A673 (cell line): ENCODE data around the gene SLC2A2. TPM values are rescaled to one million over a fixed set of nuclear protein-coding genes. Genes with fewer than 3 reads are reported as not detected.

Source experiments
- BruUV-seq: library from RNA; stranded (reverse); fragments of 400-500 nt; replicated peaks from 2 replicates; lab custom pipeline; 2021; lab: Mats Ljungman, UMichigan
- CTCF ChIA-PET: fragments of 300-600 bp; sonication (Branson Sonifier 250); formaldehyde crosslinking; loops from one replicate; lab custom pipeline; 2022; ENCODE audit warnings: antibody characterized with exemption; lab: Charles Lee
- POLR2A ChIA-PET: fragments of 300-600 bp; sonication (Branson Sonifier 250); formaldehyde crosslinking; loops from one replicate; lab custom pipeline; 2022; ENCODE audit warnings: antibody characterized with exemption; ENCODE audit not compliant: low non-redundant PET; lab: Charles Lee
- DNase-seq: peaks from one replicate; pipeline ENCODE4 v3.0.0-alpha.2; 2015; ENCODE audit warnings: low spot score
- H3K27ac ChIP-seq: fragments of 200-600 bp; sonication (generic); 2 replicates; pipeline ENCODE4 v1.5.1; 2016; ENCODE audit warnings: mixed run types, low read depth, mild to moderate bottlenecking, mixed read lengths, antibody characterized with exemption, low read length; ENCODE audit not compliant: poor library complexity, severe bottlenecking
- H3K27me3 ChIP-seq: fragments of 200-600 bp; sonication (generic); replicated peaks from 2 replicates; pipeline ENCODE4 v1.6.1; 2017; ENCODE audit warnings: mixed run types, low read depth, mild to moderate bottlenecking, mixed read lengths, antibody characterized with exemption, low read length; ENCODE audit not compliant: insufficient read depth, poor library complexity
- H3K36me3 ChIP-seq: fragments of 200-600 bp; sonication (generic); 2 replicates; pipeline ENCODE4 v1.6.1; 2016; ENCODE audit warnings: mixed run types, mild to moderate bottlenecking, mixed read lengths, antibody characterized with exemption, low read length; ENCODE audit not compliant: insufficient read depth, poor library complexity, severe bottlenecking
- H3K4me1 ChIP-seq: fragments of 200-600 bp; sonication (generic); 2 replicates; pipeline ENCODE4 v1.6.1; 2017; ENCODE audit warnings: mixed run types, mild to moderate bottlenecking, mixed read lengths, antibody characterized with exemption, low read length; ENCODE audit not compliant: insufficient read depth, poor library complexity, severe bottlenecking
- H3K4me3 ChIP-seq: fragments of 200-600 bp; sonication (generic); 2 replicates; pipeline ENCODE4 v1.5.1; 2016; ENCODE audit warnings: low read depth, mixed run types, mild to moderate bottlenecking, mixed read lengths, low read length; ENCODE audit not compliant: poor library complexity, severe bottlenecking
- H3K9me3 ChIP-seq: fragments of 200-600 bp; sonication (generic); 2 replicates; pipeline ENCODE4 v1.6.1; 2016; ENCODE audit warnings: mixed run types, low read depth, mild to moderate bottlenecking, mixed read lengths, antibody characterized with exemption, low read length; ENCODE audit not compliant: poor library complexity, severe bottlenecking
- CTCF ChIP-seq: fragments of 300-800, 200-600 bp; sonication (generic); conservative IDR thresholded peaks from 2 replicates; pipeline ENCODE4 v1.5.1; 2017; ENCODE audit warnings: low read depth, mild to moderate bottlenecking, antibody characterized with exemption, low read length, moderate library complexity, mixed read lengths
- EZH2 ChIP-seq: fragments of 200-600 bp; sonication (generic); IDR thresholded peaks from 2 replicates; pipeline ENCODE4 v1.6.1; 2017; ENCODE audit warnings: borderline replicate concordance, low read depth, mild to moderate bottlenecking, mixed read lengths, antibody characterized with exemption, low read length; ENCODE audit not compliant: poor library complexity, severe bottlenecking
- intact Hi-C: fragments of 100-400 bp; cut with micrococcal nuclease; formaldehyde crosslinking; loops from one replicate; pipeline ENCODE4 v1.10.0; 2022; ENCODE audit not compliant: unreplicated experiment
- total RNA-seq: library from RNA; stranded (reverse); gene quantifications from 2 replicates; pipeline ENCODE4 v1.2.3, GENCODE V29; 2021

The SLC2A2 gene
- total RNA-seq, 1 experiment from 2014 or later: not detected

- H3K27ac ChIP-seq: no peak overlapping the region
- no peak for TF ChIP-seq CTCF
- no peak for TF ChIP-seq EZH2
- H3K27me3 ChIP-seq: no peaks in the 10 kb centered on the region
- no TSS peak for BruUV-seq
- no peak overlapping the region for H3K4me3 ChIP-seq
- intact Hi-C loops: no loop called here
- H3K4me1 ChIP-seq: no peaks in the 10 kb centered on the region
- CTCF ChIA-PET: no interaction called here
- DNase-seq: no peak
- H3K36me3 ChIP-seq: no peaks in the 10 kb centered on the region
- no peaks in the 10 kb centered on the region for H3K9me3 ChIP-seq
- POLR2A ChIA-PET: no interaction called here
Observed at GRCh38 chr3:171055336-171056178, 29.0 kb upstream of the SLC2A2 start.

- H3K27ac ChIP-seq: no peak overlapping the region
- ChIA-PET POLR2A (no interaction called here), CTCF (no interaction called here)
- no peak for DNase-seq
- H3K36me3 ChIP-seq: no peaks in the 10 kb centered on the region
- no peak for TF ChIP-seq EZH2
- intact Hi-C loops: no loop called here
- H3K9me3 ChIP-seq: no peaks in the 10 kb centered on the region
- no peaks in the 10 kb centered on the region for H3K4me1 ChIP-seq
- H3K4me3 ChIP-seq: no peak overlapping the region
- BruUV-seq: no TSS peak
- no peaks in the 10 kb centered on the region for H3K27me3 ChIP-seq
Observed at GRCh38 chr3:171054921-171055320, 28.4 kb upstream of the SLC2A2 start.

GRCh38 chr3:171054231-171054630 is 27.7 kb upstream of the SLC2A2 start:
- intact Hi-C loops: no loop called here
- TF ChIP-seq CTCF (no peak), EZH2 (no peak)
- ChIA-PET POLR2A (no interaction called here), CTCF (no interaction called here)
- DNase-seq: no peak
- BruUV-seq: no TSS peak
- no peaks in the 10 kb centered on the region for H3K4me1 ChIP-seq
- no peak overlapping the region for H3K27ac ChIP-seq
- H3K36me3 ChIP-seq: no peaks in the 10 kb centered on the region
- H3K9me3 ChIP-seq: no peaks in the 10 kb centered on the region
- H3K27me3 ChIP-seq: no peaks in the 10 kb centered on the region
- no peak overlapping the region for H3K4me3 ChIP-seq
